ENCODE results near the gene VWDE.
A peak's percentile ranks its signal among the peaks of the same experiment; 100 is the strongest.

The VWDE gene

DNA sequence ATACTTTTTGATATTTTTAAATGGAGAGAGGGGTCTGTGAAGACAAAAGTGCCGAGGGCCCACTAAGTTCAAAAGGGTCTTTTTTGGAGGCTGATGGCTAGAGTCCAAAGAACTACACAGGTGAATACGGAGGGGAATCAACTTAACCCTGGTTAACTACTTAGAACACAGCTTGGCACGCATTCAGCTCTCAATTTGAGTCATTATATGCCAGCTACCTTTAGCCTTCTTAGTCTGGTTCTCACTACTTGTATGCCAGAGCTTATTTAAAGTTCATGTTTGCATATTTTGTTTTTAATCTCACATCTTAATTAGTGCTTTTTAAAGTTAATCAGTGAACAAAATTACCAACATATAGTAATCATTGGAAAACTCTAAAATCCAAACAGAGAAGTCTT lies 80.8 kb downstream of the VWDE start:
- in situ Hi-C loops (cut with HindIII; ENCODE audit: low sequenced_read_pairs), result no loop called here

DNA sequence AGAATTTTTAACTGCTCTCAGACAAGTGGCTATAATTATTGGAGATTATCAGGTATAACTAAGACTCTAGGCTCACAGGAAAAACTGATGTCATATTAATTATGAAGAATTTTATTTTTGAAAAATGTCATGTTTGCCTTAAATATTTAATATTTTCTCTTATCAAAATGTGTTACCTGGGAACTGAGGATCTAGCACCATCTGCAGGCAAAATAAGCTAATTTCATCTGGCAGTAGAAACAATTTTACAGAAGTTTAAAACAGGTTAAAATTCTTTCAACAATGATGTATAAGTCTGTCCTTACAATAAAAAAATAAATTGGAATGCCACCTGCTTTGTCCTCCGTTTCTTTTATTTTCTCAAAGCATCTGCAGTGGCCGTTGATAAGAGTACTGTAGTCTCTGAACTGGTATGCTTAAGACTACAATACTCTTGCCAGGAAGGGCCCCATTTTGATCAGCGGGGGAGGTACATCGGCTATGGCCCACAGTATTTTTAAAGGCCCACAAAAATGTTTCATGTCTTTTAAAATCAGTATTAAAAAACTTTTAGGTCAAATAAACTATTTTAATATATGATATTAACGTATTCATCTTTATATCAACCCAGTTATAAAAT lies 81.3 kb downstream of the VWDE start:
- TF ChIP-seq, protein P1, sequence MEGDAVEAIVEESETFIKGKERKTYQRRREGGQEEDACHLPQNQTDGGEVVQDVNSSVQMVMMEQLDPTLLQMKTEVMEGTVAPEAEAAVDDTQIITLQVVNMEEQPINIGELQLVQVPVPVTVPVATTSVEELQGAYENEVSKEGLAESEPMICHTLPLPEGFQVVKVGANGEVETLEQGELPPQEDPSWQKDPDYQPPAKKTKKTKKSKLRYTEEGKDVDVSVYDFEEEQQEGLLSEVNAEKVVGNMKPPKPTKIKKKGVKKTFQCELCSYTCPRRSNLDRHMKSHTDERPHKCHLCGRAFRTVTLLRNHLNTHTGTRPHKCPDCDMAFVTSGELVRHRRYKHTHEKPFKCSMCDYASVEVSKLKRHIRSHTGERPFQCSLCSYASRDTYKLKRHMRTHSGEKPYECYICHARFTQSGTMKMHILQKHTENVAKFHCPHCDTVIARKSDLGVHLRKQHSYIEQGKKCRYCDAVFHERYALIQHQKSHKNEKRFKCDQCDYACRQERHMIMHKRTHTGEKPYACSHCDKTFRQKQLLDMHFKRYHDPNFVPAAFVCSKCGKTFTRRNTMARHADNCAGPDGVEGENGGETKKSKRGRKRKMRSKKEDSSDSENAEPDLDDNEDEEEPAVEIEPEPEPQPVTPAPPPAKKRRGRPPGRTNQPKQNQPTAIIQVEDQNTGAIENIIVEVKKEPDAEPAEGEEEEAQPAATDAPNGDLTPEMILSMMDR (IDR thresholded peaks at IDR 0.05; ENCODE audit: low read depth, low read length, missing control alignments), result peak; percentile 56
- H3K4me3 ChIP-seq (ENCODE audit: low read depth, low read length), result no peak overlapping the region
- in situ Hi-C loops (cut with HindIII; ENCODE audit: low sequenced_read_pairs), result no loop called here
- peak; percentile 20 for DNase-seq (ENCODE audit: low read depth)

More for the DNA sequence above, 80.8 kb downstream of the VWDE start:
- no peak for DNase-seq (ENCODE audit: low read depth)
- TF ChIP-seq, protein P1 (IDR thresholded peaks at IDR 0.05; ENCODE audit: low read depth, low read length, missing control alignments), result no peak
- H3K4me3 ChIP-seq (ENCODE audit: low read depth, low read length), result no peak overlapping the region

DNA sequence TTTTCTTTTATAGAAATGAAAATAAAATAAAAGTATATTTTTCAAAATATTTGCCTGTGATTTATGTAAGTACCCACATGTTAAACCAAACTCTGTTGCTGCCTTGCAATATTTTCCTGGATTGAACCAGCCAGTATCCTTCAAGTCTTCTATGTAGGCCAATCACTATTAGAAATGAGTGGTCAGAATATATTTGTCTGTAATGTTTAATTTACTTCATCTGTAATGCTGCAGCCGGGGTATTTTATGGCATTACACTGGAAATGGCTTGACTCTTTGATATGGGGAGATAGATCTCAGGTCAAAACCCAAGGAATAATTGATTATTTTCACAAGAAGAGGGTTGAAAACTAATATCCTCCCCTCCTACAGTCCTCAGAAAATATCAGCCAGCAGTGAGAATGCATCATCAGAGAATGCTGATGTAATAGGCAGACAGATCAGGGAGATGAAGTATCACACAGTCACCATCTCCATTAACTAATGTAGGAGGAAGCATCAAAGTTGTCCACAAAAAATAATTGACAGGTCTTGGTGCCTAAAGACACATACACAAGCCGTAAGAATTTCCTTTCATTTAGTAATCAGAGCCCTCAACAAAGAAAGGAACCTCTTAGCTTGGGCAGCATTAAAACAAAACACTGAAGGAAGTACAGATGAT lies 82.5 kb downstream of the VWDE start:
- DNase-seq (ENCODE audit: low read depth), result no peak
- no peak overlapping the region for H3K4me3 ChIP-seq (ENCODE audit: low read depth, low read length)
- TF ChIP-seq, protein P1 (IDR thresholded peaks at IDR 0.05; ENCODE audit: low read depth, low read length, missing control alignments), result no peak
- in situ Hi-C loops (cut with HindIII; ENCODE audit: low sequenced_read_pairs), result no loop called here

DNA sequence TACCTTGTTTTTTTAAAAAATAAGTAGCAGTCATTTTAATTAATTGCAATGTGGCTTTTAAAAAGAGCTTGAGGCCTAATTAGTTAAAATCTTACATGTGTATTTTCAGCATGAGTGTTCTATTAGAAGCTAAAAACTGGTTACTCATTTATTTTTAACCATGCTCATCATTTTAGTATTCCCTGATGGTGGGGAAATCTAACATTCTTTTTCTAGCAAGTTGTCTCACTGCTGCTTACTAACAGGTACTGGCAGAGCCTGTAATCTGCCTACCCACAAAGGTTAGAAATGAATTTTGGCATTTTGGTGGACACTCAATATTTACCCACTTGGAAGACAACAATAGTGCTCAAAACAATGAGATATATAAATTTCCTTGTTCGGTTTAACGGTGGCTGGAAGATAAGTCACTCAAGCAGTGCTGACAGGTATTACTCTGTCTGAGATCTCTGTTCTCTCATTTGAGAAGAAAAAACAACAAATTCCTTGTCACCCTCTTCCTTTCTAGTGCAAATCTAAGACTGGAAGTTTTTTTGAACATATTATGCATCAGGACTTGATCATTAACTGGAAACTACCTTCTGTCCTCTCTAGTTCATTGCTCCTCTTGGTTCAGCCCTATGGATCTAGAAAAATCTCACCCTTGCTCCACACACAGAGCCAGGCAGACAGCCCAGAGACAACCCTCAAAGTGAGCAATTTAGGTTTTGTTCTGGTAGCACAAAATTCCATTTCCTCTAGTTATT lies 83.3 kb downstream of the VWDE start:
- TF ChIP-seq, protein P1 (IDR thresholded peaks at IDR 0.05; ENCODE audit: low read depth, low read length, missing control alignments), result no peak
- H3K4me3 ChIP-seq (ENCODE audit: low read depth, low read length), result no peak overlapping the region
- DNase-seq (ENCODE audit: low read depth), result no peak
- in situ Hi-C loops (cut with HindIII; ENCODE audit: low sequenced_read_pairs), result no loop called here

DNA sequence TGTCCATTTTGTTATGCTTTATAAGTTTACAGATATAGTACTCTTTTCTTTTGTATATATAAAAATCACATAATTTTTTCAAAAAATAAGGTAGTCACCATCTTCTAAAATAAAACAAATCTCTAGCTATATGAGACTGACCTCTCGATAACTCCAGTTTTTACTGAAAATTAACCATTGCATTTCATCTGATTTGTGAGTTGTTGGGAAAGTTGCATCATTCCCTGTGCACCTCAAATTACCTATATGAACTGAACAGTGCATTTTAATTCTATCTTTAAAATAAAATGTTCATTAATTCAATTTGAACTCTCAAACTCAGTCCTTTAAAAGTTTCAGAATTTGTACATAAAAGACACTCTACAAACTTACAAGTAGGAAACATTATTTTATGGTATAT lies 86.0 kb downstream of the VWDE start:
- in situ Hi-C loops (cut with HindIII; ENCODE audit: low sequenced_read_pairs), result no loop called here
- TF ChIP-seq, protein P1 (IDR thresholded peaks at IDR 0.05; ENCODE audit: low read depth, low read length, missing control alignments), result no peak
- no peak for DNase-seq (ENCODE audit: low read depth)
- no peak overlapping the region for H3K4me3 ChIP-seq (ENCODE audit: low read depth, low read length)

- in situ Hi-C loops (cut with HindIII; ENCODE audit: low sequenced_read_pairs), result no loop called here
- TF ChIP-seq, protein P1 (IDR thresholded peaks at IDR 0.05; ENCODE audit: low read depth, low read length, missing control alignments), result no peak
- H3K4me3 ChIP-seq (ENCODE audit: low read depth, low read length), result no peak overlapping the region
- no peak for DNase-seq (ENCODE audit: low read depth)
These were observed 86.7 kb downstream of the VWDE start for GRCh38 chr7:12316925-12317324.

Data from astrocyte of the cerebellum (primary cell).